GM21360 (cell line): ENCODE data around the gene RAD50.
"Not testable (repeated sequence)": the region's sequence is repeated elsewhere in the genome, so short reads cannot be mapped to it uniquely, and the experiment has no call there.

Experiments used
- ATAC-seq: cut with Tn5 transposase; IDR thresholded peaks from one replicate; pipeline ENCODE4 v1.9.1; 2021; ENCODE audit warnings: mild to moderate bottlenecking, moderate library complexity; ENCODE audit not compliant: unreplicated experiment

RAD50 gene

DNA sequence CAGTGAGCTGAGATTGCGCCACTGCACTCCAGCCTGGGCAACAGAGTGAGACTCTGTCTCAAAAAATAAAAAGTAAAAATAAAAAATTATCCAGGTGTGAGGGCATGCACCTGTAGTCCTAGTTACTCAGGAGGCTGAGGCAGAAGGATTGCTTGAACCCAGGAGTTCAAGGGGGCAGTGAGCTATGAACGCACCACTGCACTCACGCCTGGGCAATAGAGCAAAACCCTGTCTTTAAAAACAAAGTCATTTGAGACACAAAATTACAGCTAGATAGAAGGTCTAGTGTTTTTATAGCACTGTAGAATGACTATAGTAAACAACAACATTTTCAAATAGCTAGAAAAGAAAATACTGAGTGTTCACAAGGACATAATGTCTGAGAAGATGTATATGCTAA is 133.4 kb downstream of the RAD50 start:
- no peak for ATAC-seq

DNA sequence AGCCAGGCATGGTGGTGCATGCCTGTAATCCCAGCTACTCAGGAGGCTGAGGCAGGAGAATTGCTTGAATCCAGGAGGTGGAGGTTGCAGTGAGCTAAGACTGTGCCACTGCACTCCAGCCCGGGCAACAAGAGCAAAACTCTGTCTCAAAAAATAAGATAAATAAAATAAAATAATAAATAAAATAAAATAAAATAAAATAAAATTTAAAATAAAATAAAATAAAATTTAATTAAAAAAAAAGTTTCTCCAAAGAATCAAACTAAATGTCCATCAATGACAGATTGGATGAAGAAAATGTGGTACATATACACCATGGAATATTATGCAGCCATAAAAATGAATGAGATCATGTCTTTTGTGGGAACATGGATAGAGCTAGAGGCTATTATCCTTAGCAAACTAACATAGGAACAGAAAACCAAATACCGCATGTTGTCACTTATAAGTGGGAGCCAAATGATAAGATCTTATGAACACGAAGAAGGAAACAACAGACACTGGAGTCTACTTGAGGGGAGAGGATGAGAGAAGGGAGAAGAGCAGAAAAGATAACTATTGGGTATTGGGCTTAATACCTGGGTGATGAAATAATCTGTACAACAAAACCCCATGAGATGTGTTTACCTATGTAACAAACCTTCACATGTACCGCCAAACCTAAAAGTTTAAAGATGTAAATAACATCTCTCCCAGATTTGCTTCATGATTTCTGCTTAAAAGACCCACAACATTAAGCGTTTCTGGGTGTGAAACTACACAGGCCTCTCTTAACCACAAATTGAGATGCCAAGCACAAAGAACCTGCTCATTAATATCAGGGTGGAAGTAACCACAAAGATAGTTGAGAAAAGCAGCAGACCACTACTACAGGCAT is 135.2 kb downstream of the RAD50 start:
- ATAC-seq: not testable (repeated sequence)

DNA sequence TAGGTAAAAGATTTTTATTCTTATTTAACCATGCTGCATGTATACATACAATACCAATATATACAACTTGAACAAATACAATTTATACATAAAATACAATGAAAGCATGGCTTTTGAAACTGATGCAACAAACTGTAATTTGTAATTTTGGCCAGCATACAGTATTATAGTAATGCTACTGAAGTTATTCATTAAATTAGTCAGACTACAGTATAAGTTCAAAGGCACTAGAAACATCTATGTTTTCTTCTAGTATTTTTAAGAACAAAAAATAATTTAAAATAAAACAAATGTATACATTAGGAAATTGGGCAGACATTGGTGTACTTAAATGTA is 135.8 kb downstream of the RAD50 start:
- ATAC-seq: no peak
